HG03196 (cell line): ENCODE measurements around the gene SORBS1.

Source experiments
- ATAC-seq: cut with Tn5 transposase; IDR thresholded peaks from one replicate; pipeline ENCODE4 v1.9.1; 2021; ENCODE audit not compliant: unreplicated experiment

Gene SORBS1

GRCh38 chr10:95561177-95561863 lies at the start of gene SORBS1:
SORBS1 (minus strand) TSS chr10:95561371; CDS start chr10:95441135, 120,236 bp downstream.
- ATAC-seq = peak; percentile 98

GRCh38 chr10:95610727-95611126 lies 49.6 kb upstream of the SORBS1 start:
- no peak for ATAC-seq

- ATAC-seq = no peak
These were observed 45.8 kb upstream of the SORBS1 start for GRCh38 chr10:95606922-95607321.

- no peak for ATAC-seq
These were observed 44.0 kb upstream of the SORBS1 start for GRCh38 chr10:95605163-95605562.

- ATAC-seq = no peak
These were observed 43.5 kb upstream of the SORBS1 start for GRCh38 chr10:95604630-95605029.

- no peak for ATAC-seq
These were observed 41.2 kb upstream of the SORBS1 start for GRCh38 chr10:95602382-95602781.

GRCh38 chr10:95601116-95601719 lies 40.0 kb upstream of the SORBS1 start:
- peak; percentile 60 for ATAC-seq

GRCh38 chr10:95600158-95600557 lies 39.0 kb upstream of the SORBS1 start:
- no peak for ATAC-seq

GRCh38 chr10:95597788-95598187 lies 36.6 kb upstream of the SORBS1 start:
- ATAC-seq = no peak

GRCh38 chr10:95588025-95588424 lies 26.9 kb upstream of the SORBS1 start:
- no peak for ATAC-seq

- no peak for ATAC-seq
These were observed 18.8 kb upstream of the SORBS1 start for GRCh38 chr10:95579835-95580535.

GRCh38 chr10:95579292-95579691 lies 18.1 kb upstream of the SORBS1 start:
- ATAC-seq = no peak

GRCh38 chr10:95578619-95579018 lies 17.4 kb upstream of the SORBS1 start:
- no peak for ATAC-seq

- ATAC-seq = no peak
These were observed 13.6 kb upstream of the SORBS1 start for GRCh38 chr10:95574649-95575365.

- no peak for ATAC-seq
These were observed 12.9 kb upstream of the SORBS1 start for GRCh38 chr10:95573964-95574604.

GRCh38 chr10:95573527-95573926 lies 12.4 kb upstream of the SORBS1 start:
- ATAC-seq = no peak

- no peak for ATAC-seq
These were observed 11.1 kb upstream of the SORBS1 start for GRCh38 chr10:95572131-95572820.

- ATAC-seq = no peak
These were observed 10.2 kb upstream of the SORBS1 start for GRCh38 chr10:95571390-95571789.

GRCh38 chr10:95569368-95569767 lies 8.2 kb upstream of the SORBS1 start:
- no peak for ATAC-seq

GRCh38 chr10:95567903-95568630 lies 6.9 kb upstream of the SORBS1 start:
- ATAC-seq = no peak
